ENCODE data around the gene FCHSD2. TPM values are rescaled to one million over a fixed set of nuclear protein-coding genes. Genes with fewer than 3 reads are reported as not detected.

Gene FCHSD2
- total RNA-seq, 1 experiment from 2014 or later: 7.1 TPM

DNA sequence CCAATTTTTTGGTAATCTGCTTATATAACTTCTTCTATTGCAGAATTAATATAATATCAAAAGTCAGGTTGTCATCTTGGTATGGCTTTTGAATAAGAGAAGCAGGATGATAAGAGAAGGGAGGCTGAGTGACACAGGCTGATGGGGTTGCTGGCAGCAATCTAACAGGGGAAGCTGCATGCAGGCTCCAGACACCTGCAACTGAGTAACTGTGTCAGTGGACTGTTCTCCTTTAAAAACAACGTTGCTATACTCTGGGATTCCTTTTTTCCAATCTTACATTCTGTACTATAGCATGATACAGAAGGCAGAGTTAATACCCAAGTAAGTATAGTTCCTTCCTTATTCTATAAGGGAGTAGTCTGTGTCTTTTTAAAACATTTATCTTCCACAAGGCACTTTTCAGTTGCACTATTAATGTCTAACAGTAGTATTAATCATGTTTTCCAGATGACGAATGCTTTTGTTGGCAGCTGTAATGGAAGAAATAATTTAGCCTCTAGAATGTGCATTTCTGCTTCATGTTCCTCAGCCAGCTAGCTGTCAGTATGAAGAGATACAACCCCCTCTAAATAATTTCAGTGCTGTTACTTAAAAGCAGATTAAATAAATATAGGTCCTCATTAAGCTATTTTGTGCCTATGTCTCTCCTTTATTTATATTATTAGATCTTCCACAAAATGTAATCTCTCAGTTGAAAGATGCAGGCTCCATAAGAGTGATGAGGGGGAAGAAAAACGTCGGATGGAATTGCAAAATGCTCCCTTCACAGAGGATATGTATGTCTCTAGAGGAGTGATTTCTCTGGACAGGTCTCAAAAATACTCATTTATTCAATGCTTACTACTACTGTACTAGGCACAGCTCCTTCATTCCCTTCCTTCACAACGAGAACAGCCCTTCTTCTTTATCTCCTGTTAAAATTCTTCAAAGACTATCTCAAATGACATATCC is 277.1 kb downstream of the FCHSD2 start:
- no peak overlapping the region for H3K4me3 ChIP-seq (ENCODE audit: low read length)
- H3K9me3 ChIP-seq (ENCODE audit: low read length): no peaks in the 10 kb centered on the region
- no peaks in the 10 kb centered on the region for H3K4me1 ChIP-seq (ENCODE audit: insufficient read depth, low read length)
- H3K9ac ChIP-seq (ENCODE audit: low read length): no peak overlapping the region
- POLR2A ChIA-PET (ENCODE audit: unreplicated experiment): interaction anchor here (0.6 kb wide), 1 partner anchor 47 kb away, joined by 3 read pairs; no protein-coding TSS in a partner anchor
- TF ChIP-seq CTCF (conservative IDR thresholded peaks at IDR 0.05; ENCODE audit: low read depth, low read length): no peak
- TF ChIP-seq EZH2phosphoT487 (IDR thresholded peaks at IDR 0.05; ENCODE audit: borderline replicate concordance, low read length): no peak
- no peak for TF ChIP-seq EZH2 (IDR thresholded peaks at IDR 0.05; ENCODE audit: low read length, unreplicated experiment)
- no peaks in the 10 kb centered on the region for H3K9me2 ChIP-seq (replicated peaks; ENCODE audit: low read length)
- no TSS peak for BruUV-seq (replicated peaks)
- no peak overlapping the region for H3K4me2 ChIP-seq (ENCODE audit: low read length)
- ATAC-seq (no peak; the same call in 1 of the 2 replicates), DNase-seq (peak; percentile 17)
- intact Hi-C loops (cut with micrococcal nuclease): no loop called here
- H3K27ac ChIP-seq (ENCODE audit: low read length): no peak overlapping the region
- no peaks in the 10 kb centered on the region for H3F3A ChIP-seq (ENCODE audit: low read length, unreplicated experiment)
- CTCF ChIA-PET: no interaction called here
- H4K20me1 ChIP-seq (ENCODE audit: low read length): no peaks in the 10 kb centered on the region
- no peaks in the 10 kb centered on the region for H3K27me3 ChIP-seq (ENCODE audit: low read length)
- no peak overlapping the region for H2AFZ ChIP-seq (ENCODE audit: low read length)
- H3K36me3 ChIP-seq (ENCODE audit: low read depth, low read length): no peaks in the 10 kb centered on the region
- H3K79me2 ChIP-seq (ENCODE audit: low read length): no peaks in the 10 kb centered on the region

DNA sequence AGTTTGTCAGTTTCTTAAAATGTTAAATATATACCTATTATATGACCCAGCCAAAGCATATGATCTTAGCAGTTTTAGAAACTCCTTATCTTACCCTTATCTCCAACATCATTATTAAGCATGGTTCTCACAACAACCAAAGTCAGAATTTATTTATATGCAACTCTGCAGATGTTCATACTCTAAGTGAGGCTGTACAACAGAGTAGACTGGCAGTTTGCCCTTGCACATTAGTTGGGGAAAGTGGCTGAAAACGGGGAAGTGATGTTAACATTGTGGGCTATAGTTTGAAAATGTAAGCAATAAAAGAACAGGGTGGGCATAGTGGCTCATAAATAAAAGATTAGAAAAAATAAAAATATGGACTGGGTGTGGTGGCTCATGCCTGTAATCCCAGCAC is 278.2 kb downstream of the FCHSD2 start:
- ChIA-PET POLR2A (ENCODE audit: unreplicated experiment) (no interaction called here), CTCF (no interaction called here)
- Histone ChIP-seq H3K27me3 (ENCODE audit: low read length) (no peaks in the 10 kb centered on the region), H3K4me1 (ENCODE audit: insufficient read depth, low read length) (no peaks in the 10 kb centered on the region), H3K4me3 (ENCODE audit: low read length) (no peak overlapping the region), H3K36me3 (ENCODE audit: low read depth, low read length) (no peaks in the 10 kb centered on the region), H4K20me1 (ENCODE audit: low read length) (no peaks in the 10 kb centered on the region), H3F3A (ENCODE audit: low read length, unreplicated experiment) (no peaks in the 10 kb centered on the region), H3K4me2 (ENCODE audit: low read length) (no peak overlapping the region), H3K9me2 (replicated peaks; ENCODE audit: low read length) (no peaks in the 10 kb centered on the region), H3K79me2 (ENCODE audit: low read length) (no peaks in the 10 kb centered on the region), H3K9ac (ENCODE audit: low read length) (no peak overlapping the region), H2AFZ (ENCODE audit: low read length) (no peak overlapping the region), H3K9me3 (ENCODE audit: low read length) (no peaks in the 10 kb centered on the region), H3K27ac (ENCODE audit: low read length) (no peak overlapping the region)
- ATAC-seq (no peak), DNase-seq (no peak)
- TF ChIP-seq CTCF (conservative IDR thresholded peaks at IDR 0.05; ENCODE audit: low read depth, low read length): no peak
- TF ChIP-seq EZH2 (IDR thresholded peaks at IDR 0.05; ENCODE audit: low read length, unreplicated experiment): no peak
- intact Hi-C loops (cut with micrococcal nuclease): no loop called here
- no TSS peak for BruUV-seq (replicated peaks)

- POLR2A ChIA-PET (ENCODE audit: unreplicated experiment): no interaction called here
- Histone ChIP-seq H3K9ac (ENCODE audit: low read length) (no peak overlapping the region), H3F3A (ENCODE audit: low read length, unreplicated experiment) (no peaks in the 10 kb centered on the region), H3K4me1 (ENCODE audit: insufficient read depth, low read length) (no peaks in the 10 kb centered on the region), H3K4me2 (ENCODE audit: low read length) (no peak overlapping the region), H3K9me2 (replicated peaks; ENCODE audit: low read length) (no peaks in the 10 kb centered on the region), H3K79me2 (ENCODE audit: low read length) (no peaks in the 10 kb centered on the region), H3K9me3 (ENCODE audit: low read length) (no peaks in the 10 kb centered on the region), H4K20me1 (ENCODE audit: low read length) (no peaks in the 10 kb centered on the region), H3K27ac (ENCODE audit: low read length) (no peak overlapping the region), H2AFZ (ENCODE audit: low read length) (no peak overlapping the region), H3K27me3 (ENCODE audit: low read length) (no peaks in the 10 kb centered on the region), H3K4me3 (ENCODE audit: low read length) (no peak overlapping the region), H3K36me3 (ENCODE audit: low read depth, low read length) (no peaks in the 10 kb centered on the region)
- TF ChIP-seq CTCF (conservative IDR thresholded peaks at IDR 0.05; ENCODE audit: low read depth, low read length) (no peak), EZH2phosphoT487 (IDR thresholded peaks at IDR 0.05; ENCODE audit: borderline replicate concordance, low read length) (no peak), EZH2 (IDR thresholded peaks at IDR 0.05; ENCODE audit: low read length, unreplicated experiment) (no peak)
- no peak for ATAC-seq
- intact Hi-C loops (cut with micrococcal nuclease): no loop called here
- no TSS peak for BruUV-seq (replicated peaks)
- CTCF ChIA-PET: no interaction called here
- no peak for DNase-seq
These were observed 279.0 kb downstream of the FCHSD2 start for GRCh38 chr11:72863091-72863490.
